Ovary (tissue), 9 donors: ENCODE data around the gene TCERG1L. TPM values are rescaled to one million over a fixed set of nuclear protein-coding genes. Genes with fewer than 3 reads are reported as not detected.
"Not testable (repeated sequence)": the region's sequence is repeated elsewhere in the genome, so short reads cannot be mapped to it uniquely, and the experiment has no call there.

Experiments used
- DNase-seq, 5 donors: peaks; one replicate each; pipeline ENCODE4 v3.0.0-alpha.2; 2019 to 2020
- H3K27ac ChIP-seq, 2 donors: fragments of 200-600 bp; one replicate each; pipeline versions ENCODE4 v1.5.1 to v1.8.0; 2019 to 2022
- H3K27me3 ChIP-seq: fragments of 200-600 bp; one replicate; pipeline ENCODE4 v1.8.0; 2022
- H3K36me3 ChIP-seq: fragments of 200-600 bp; sonication (generic); one replicate; pipeline ENCODE4 v1.5.1; 2019
- H3K4me1 ChIP-seq: one replicate; pipeline ENCODE4 v1.8.1; 2013; ENCODE audit warnings: mild to moderate bottlenecking, moderate library complexity; ENCODE audit not compliant: insufficient read depth
- H3K4me3 ChIP-seq: fragments of 200-600 bp; sonication (generic); one replicate; pipeline ENCODE4 v1.5.1; 2017
- H3K9me3 ChIP-seq, 2 donors: fragments of 200-600 bp in 1 of 2; sonication (generic) in 1 of 2; one replicate each; pipeline versions ENCODE4 v1.5.1 to v1.8.1; 2013 to 2019; ENCODE audit warnings: mild to moderate bottlenecking in 1 of 2, moderate library complexity in 1 of 2
- CTCF ChIP-seq, 3 donors: fragments of 450-650 bp in 2 of 3; fragments of 200-600 bp in 1 of 3; IDR thresholded peaks; one replicate each; pipeline versions ENCODE4 v1.5.1 to v1.8.0; 2016 to 2022; ENCODE audit warnings: antibody characterized with exemption in 3 of 3, mild to moderate bottlenecking in 1 of 3
- EP300 ChIP-seq: sonication (generic); formaldehyde crosslinking; IDR thresholded peaks from one replicate; pipeline ENCODE4 v1.6.1; 2017; ENCODE audit warnings: antibody characterized with exemption
- POLR2A ChIP-seq: fragments of 450-650 bp; IDR thresholded peaks from one replicate; pipeline ENCODE4 v1.6.1; 2017; ENCODE audit warnings: antibody characterized with exemption, mild to moderate bottlenecking, moderate library complexity
- whole genome bisulfite sequencing, 3 donors: extraction: QIAGEN DNeasy Blood & Tissue Kit in 1 of 3; methylation state at CpG; one replicate each; pipeline versions ENCODE4 v1.1.5 to v1.1.7; 2013 to 2017; 5-methylcytosine and 5-hydroxymethylcytosine counted together
- intact Hi-C, 4 donors: fragments of 100-400 bp; cut with DNase I; formaldehyde crosslinking; loops; one replicate each; pipeline versions ENCODE4 v1.11.0 to v1.15.1; 2022 to 2023
- polyA plus RNA-seq, 2 donors: library from polyadenylated mRNA; stranded (reverse); fragments of 200-250 nt in 1 of 2; fragments of 350-450 nt in 1 of 2; fragmentation: Illumina TruSeq in 1 of 2; extraction: RNeasy Lipid Tissue Mini Kit (QIAGEN cat#74804) in 1 of 2; gene quantifications; one replicate each; pipeline ENCODE4 v1.2.3, GENCODE V29; 2013 to 2014
- total RNA-seq, 7 donors: library from RNA; depleted of rRNA in 2 of 7; stranded (reverse); fragments of >200 nt in 2 of 7; fragmentation: NEBNext Ultra II Directional in 3 of 7; extraction: Animal tissue kit (Norgen Biotek cat#: 25700) in 3 of 7; gene quantifications; one replicate each; pipeline versions ENCODE4 v1.1.0 to v1.2.4, GENCODE V29; 2016 to 2023
- donor health status: DM: no; HTN: no; CAD: no; lungs with moderate emphysema.
- donor health status: DM: no; HTN: no; CAD: no.
- donor health status: Bipolar disorder and iron deficiency.
- donor health status: DM: yes; HTN: yes; CAD: no.
- donor health status: DM: no; HTN: no; CAD: no.
- donor health status: DM: yes; HTN: yes; CAD: no.

TCERG1L gene
- total and polyA plus RNA-seq, 9 donors = 1.1 to 8.0 (median 1.8) TPM

- Histone ChIP-seq H3K27ac (peak overlapping the region in 1 of 2 donors; percentile 34), H3K4me1 (peaks cover 21% of the 10 kb centered on the region), H3K9me3 (no peaks in the 10 kb centered on the region), H3K36me3 (no peaks in the 10 kb centered on the region), H3K4me3 (no peak overlapping the region), H3K27me3 (no peaks in the 10 kb centered on the region)
- TF ChIP-seq CTCF (IDR thresholded peaks at IDR 0.05) (no peak), EP300 (no peak), POLR2A (no peak)
- intact Hi-C loops = no loop called here
- peak; percentile 57 to 85 (median 62) for DNase-seq
- 1 to 11% (median 4%) methylated on average over 6 of the region's 6 CpGs for WGBS, 3 donors
These were observed 230.1 kb downstream of the TCERG1L start for GRCh38 chr10:131081376-131081775.

GRCh38 chr10:131080571-131080970 is 230.9 kb downstream of the TCERG1L start:
- H3K9me3 ChIP-seq = no peaks in the 10 kb centered on the region
- WGBS, 3 donors = 66 to 71% (median 69%) methylated on average over 6 of the region's 6 CpGs
- no peaks in the 10 kb centered on the region for H3K27me3 ChIP-seq
- TF ChIP-seq POLR2A = no peak
- no peak for TF ChIP-seq CTCF (IDR thresholded peaks at IDR 0.05)
- no peak for TF ChIP-seq EP300
- intact Hi-C loops = no loop called here
- no peaks in the 10 kb centered on the region for H3K36me3 ChIP-seq
- H3K4me3 ChIP-seq = no peak overlapping the region
- H3K4me1 ChIP-seq = peaks cover 21% of the 10 kb centered on the region
- peak overlapping the region in 1 of 2 donors; percentile 34 for H3K27ac ChIP-seq
- no peak for DNase-seq

DNA sequence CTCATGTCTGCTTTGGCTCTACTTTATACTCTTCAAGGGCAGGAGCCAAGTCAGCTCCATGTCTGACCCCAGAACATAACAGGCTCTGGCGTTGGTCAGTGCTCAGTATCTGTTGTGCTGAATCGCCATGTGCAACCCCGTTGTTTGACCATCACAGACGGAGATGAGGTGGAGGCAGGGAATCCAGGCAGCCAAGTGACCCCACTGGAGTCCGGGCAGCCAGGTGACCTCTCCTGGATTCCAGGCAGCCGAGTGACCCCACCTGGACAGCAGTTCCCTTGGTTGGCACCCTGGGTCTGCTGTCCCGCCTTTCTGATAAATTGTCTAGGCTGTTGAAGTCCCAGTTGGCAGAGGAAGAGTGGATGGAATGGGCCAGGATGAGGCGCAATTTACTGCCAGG is 232.2 kb downstream of the TCERG1L start:
- H3K4me1 ChIP-seq = peaks cover 21% of the 10 kb centered on the region
- no peak overlapping the region for H3K4me3 ChIP-seq
- H3K27me3 ChIP-seq = no peaks in the 10 kb centered on the region
- no peak overlapping the region for H3K27ac ChIP-seq
- WGBS, 3 donors = 93 to 97% (median 97%) methylated on average over 8 of the region's 8 CpGs
- no peak for TF ChIP-seq EP300
- TF ChIP-seq POLR2A = no peak
- no peak for TF ChIP-seq CTCF (IDR thresholded peaks at IDR 0.05)
- H3K9me3 ChIP-seq = no peaks in the 10 kb centered on the region
- intact Hi-C loops = no loop called here
- H3K36me3 ChIP-seq = no peaks in the 10 kb centered on the region
- peak in 1 of 5 donors; percentile 22 for DNase-seq

DNA sequence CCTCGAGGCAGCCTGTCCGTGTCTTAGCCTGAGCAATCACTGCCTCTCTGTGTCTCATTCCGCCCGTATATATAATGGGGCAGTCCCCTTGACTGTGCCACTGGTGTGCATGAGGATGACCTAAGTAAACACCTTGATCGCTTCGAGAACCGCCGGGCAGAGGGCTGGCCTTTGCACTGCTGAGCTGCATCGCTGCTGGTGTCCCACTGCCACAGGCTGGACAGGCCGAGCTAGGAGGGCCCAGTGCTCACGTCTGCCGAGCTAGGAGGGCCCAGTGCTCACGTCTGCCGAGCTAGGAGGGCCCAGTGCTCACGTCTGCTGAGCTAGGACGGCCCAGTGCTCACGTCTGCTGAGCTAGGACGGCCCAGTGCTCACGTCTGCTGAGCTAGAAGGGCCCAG is 232.6 kb downstream of the TCERG1L start:
- H3K4me1 ChIP-seq = peaks cover 21% of the 10 kb centered on the region
- H3K27me3 ChIP-seq, H3K36me3 ChIP-seq, H3K4me3 ChIP-seq, H3K9me3 ChIP-seq, H3K27ac ChIP-seq, intact Hi-C loops: not testable (repeated sequence)
- peak in 1 of 5 donors; percentile 28 for DNase-seq
- 92 to 95% (median 94%) methylated on average over 17 to 19 of the region's 19 CpGs for WGBS, 3 donors

GRCh38 chr10:131078131-131078881 is 233.2 kb downstream of the TCERG1L start:
- H3K27ac ChIP-seq = no peak overlapping the region
- no peak overlapping the region for H3K4me3 ChIP-seq
- H3K9me3 ChIP-seq = no peaks in the 10 kb centered on the region
- H3K4me1 ChIP-seq = peaks cover 21% of the 10 kb centered on the region
- TF ChIP-seq EP300 (no peak), CTCF (IDR thresholded peaks at IDR 0.05) (no peak), POLR2A (no peak)
- H3K36me3 ChIP-seq = no peaks in the 10 kb centered on the region
- no peak for DNase-seq
- H3K27me3 ChIP-seq = no peaks in the 10 kb centered on the region
- 88 to 91% (median 89%) methylated on average over 18 of the region's 18 CpGs for WGBS, 3 donors
- intact Hi-C loops = no loop called here
